Measurements from ENCODE around the gene PLXDC1.
"Not testable (repeated sequence)": the region's sequence is repeated elsewhere in the genome, so short reads cannot be mapped to it uniquely, and the experiment has no call there.

PLXDC1 gene

DNA sequence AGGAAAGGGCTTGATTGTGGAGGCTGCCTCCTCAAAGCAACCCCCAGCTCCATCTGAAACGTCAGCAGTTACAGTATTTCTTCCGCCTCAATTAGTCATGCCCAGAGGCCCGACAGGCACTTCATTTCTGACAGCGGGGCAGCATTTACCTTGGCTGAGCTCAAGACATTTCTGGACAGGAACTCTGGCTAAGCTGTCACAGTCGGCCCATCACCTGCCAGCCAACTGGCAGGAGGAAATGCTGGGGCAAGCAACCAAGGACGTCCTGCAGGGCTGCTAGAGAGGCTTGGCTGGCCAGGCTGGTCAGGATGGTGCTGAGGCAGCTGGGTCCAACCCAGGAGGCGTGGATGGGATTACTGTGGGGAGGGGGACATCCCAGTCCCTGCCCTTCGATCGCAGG is 27.8 kb downstream of the PLXDC1 start:
- Histone ChIP-seq H3K4me3 (replicated peaks; ENCODE audit: insufficient read depth, low read length) (no peak overlapping the region), H3K27ac (replicated peaks) (no peak overlapping the region), H3K27me3 (ENCODE audit: insufficient read depth, poor library complexity, severe bottlenecking) (no peaks in the 10 kb centered on the region)
- DNase-seq (ENCODE audit: low read depth in 1 of 2, low spot score in 1 of 2): no peak
- TF ChIP-seq, protein P1, sequence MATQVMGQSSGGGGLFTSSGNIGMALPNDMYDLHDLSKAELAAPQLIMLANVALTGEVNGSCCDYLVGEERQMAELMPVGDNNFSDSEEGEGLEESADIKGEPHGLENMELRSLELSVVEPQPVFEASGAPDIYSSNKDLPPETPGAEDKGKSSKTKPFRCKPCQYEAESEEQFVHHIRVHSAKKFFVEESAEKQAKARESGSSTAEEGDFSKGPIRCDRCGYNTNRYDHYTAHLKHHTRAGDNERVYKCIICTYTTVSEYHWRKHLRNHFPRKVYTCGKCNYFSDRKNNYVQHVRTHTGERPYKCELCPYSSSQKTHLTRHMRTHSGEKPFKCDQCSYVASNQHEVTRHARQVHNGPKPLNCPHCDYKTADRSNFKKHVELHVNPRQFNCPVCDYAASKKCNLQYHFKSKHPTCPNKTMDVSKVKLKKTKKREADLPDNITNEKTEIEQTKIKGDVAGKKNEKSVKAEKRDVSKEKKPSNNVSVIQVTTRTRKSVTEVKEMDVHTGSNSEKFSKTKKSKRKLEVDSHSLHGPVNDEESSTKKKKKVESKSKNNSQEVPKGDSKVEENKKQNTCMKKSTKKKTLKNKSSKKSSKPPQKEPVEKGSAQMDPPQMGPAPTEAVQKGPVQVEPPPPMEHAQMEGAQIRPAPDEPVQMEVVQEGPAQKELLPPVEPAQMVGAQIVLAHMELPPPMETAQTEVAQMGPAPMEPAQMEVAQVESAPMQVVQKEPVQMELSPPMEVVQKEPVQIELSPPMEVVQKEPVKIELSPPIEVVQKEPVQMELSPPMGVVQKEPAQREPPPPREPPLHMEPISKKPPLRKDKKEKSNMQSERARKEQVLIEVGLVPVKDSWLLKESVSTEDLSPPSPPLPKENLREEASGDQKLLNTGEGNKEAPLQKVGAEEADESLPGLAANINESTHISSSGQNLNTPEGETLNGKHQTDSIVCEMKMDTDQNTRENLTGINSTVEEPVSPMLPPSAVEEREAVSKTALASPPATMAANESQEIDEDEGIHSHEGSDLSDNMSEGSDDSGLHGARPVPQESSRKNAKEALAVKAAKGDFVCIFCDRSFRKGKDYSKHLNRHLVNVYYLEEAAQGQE (IDR thresholded peaks at IDR 0.05; ENCODE audit: insufficient replicate concordance, low read depth): no peak
- TF ChIP-seq POLR2AphosphoS5 (IDR thresholded peaks at IDR 0.05; ENCODE audit: low read depth): no peak
- no peak for TF ChIP-seq GABPA (IDR thresholded peaks at IDR 0.05; ENCODE audit: low read depth)
- no peak for TF ChIP-seq SPI1 (IDR thresholded peaks at IDR 0.05; ENCODE audit: borderline replicate concordance, low read depth)
- no peak for TF ChIP-seq CTCF (IDR thresholded peaks at IDR 0.05; ENCODE audit: insufficient read depth, low read length)

GRCh38 chr17:39122991-39123390 is 28.4 kb downstream of the PLXDC1 start:
- no peak overlapping the region for H3K4me3 ChIP-seq (replicated peaks; ENCODE audit: insufficient read depth, low read length)
- no peak for TF ChIP-seq POLR2AphosphoS5 (IDR thresholded peaks at IDR 0.05; ENCODE audit: low read depth)
- no peak for TF ChIP-seq SPI1 (IDR thresholded peaks at IDR 0.05; ENCODE audit: borderline replicate concordance, low read depth)
- TF ChIP-seq, protein P1 (IDR thresholded peaks at IDR 0.05; ENCODE audit: insufficient replicate concordance, low read depth): no peak
- no peak for TF ChIP-seq GABPA (IDR thresholded peaks at IDR 0.05; ENCODE audit: low read depth)
- TF ChIP-seq CTCF (IDR thresholded peaks at IDR 0.05; ENCODE audit: insufficient read depth, low read length): no peak
- no peaks in the 10 kb centered on the region for H3K27me3 ChIP-seq (ENCODE audit: insufficient read depth, poor library complexity, severe bottlenecking)
- no peak overlapping the region for H3K27ac ChIP-seq (replicated peaks)
- no peak for DNase-seq (ENCODE audit: low read depth in 1 of 2, low spot score in 1 of 2)

DNA sequence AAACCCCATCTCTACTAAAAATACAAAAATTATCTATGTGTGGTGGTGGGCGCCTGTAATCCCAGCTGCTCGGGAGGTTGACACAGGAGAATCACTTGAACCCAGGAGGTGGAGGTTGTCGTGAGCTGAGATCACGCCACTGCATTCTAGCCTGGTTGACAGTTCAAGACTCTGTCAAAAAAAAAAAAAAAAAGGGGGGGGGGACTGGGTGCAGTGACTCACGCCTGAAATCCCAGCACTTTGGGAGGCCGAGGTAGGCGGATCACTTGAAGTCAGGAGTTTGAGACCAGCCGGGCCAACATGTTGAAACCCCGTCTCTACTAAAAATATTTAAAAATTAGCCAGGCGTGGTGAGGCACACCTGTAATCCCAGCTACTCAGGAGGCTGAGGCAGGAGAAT is 29.5 kb downstream of the PLXDC1 start:
- H3K27ac ChIP-seq (replicated peaks); H3K27me3 ChIP-seq (ENCODE audit: insufficient read depth, poor library complexity, severe bottlenecking); H3K4me3 ChIP-seq (replicated peaks; ENCODE audit: insufficient read depth, low read length); DNase-seq (ENCODE audit: low read depth in 1 of 2, low spot score in 1 of 2): not testable (repeated sequence)

- no peak overlapping the region for H3K4me3 ChIP-seq (replicated peaks; ENCODE audit: insufficient read depth, low read length)
- peak in 1 of 2 experiments; percentile 83 for DNase-seq (ENCODE audit: low read depth in 1 of 2, low spot score in 1 of 2)
- H3K27ac ChIP-seq (replicated peaks): no peak overlapping the region
- no peaks in the 10 kb centered on the region for H3K27me3 ChIP-seq (ENCODE audit: insufficient read depth, poor library complexity, severe bottlenecking)
- TF ChIP-seq SPI1 (IDR thresholded peaks at IDR 0.05; ENCODE audit: borderline replicate concordance, low read depth) (no peak), POLR2AphosphoS5 (IDR thresholded peaks at IDR 0.05; ENCODE audit: low read depth) (no peak), CTCF (IDR thresholded peaks at IDR 0.05; ENCODE audit: insufficient read depth, low read length) (no peak), GABPA (IDR thresholded peaks at IDR 0.05; ENCODE audit: low read depth) (no peak)
- TF ChIP-seq, protein P1 (IDR thresholded peaks at IDR 0.05; ENCODE audit: insufficient replicate concordance, low read depth): no peak
Measured at GRCh38 chr17:39118674-39119419, 32.6 kb downstream of the PLXDC1 start.
